CD4-positive, alpha-beta T cell treated with Interleukin-21 for 1 hour (primary cell): ENCODE data around the gene ARHGDIG.
"Not testable (repeated sequence)": the region's sequence is repeated elsewhere in the genome, so short reads cannot be mapped to it uniquely, and the experiment has no call there.

ENCODE experiments used
- DNase-seq: peaks from one replicate; pipeline ENCODE4 v3.0.0-alpha.2; 2020

Gene ARHGDIG

DNA sequence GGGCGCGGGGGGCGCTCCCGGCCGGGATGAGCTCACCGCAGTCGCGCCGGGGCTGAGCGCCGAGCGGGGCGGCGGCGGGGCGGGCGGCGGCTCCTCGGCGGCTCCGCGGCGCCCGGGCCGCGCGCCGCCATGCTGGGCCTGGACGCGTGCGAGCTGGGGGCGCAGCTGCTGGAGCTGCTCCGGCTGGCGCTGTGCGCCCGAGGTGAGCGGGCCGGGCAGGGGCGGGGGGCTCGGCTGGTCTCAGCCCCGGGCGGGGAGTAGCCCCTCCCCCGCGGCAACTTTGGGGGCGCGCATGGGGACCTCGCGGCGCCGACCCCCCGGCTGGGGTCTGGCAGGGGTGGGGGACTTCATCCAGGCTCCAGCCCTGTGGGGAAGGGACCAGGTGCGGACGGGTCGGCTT, at the start of gene ARHGDIG:
TSS of gene ARHGDIG (plus strand) at position 40 of the 400 bp plus-strand sequence. CDS start at position 130, 90 bp downstream.
- no peak for DNase-seq

DNA sequence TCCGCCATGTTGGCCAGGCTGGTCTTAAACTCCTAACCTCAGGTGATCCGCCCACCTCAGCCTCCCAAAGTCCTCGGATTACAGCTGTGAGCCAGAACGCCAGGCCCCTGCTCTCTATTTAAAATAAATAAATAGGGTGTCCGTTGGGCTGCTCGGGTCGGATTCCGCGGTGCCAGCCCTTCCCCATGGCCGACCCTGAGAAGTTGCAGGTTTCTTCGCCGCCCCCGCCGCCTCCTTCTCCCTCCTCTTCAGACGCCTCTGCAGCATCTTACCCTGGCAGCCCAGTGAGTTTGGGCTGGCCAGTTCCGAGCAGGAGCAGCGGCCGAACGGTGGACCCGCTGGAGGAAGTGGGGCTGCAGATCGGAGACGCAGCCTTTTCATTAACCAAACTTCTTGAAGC, 49.4 kb upstream of the ARHGDIG start:
- no peak for DNase-seq

DNA sequence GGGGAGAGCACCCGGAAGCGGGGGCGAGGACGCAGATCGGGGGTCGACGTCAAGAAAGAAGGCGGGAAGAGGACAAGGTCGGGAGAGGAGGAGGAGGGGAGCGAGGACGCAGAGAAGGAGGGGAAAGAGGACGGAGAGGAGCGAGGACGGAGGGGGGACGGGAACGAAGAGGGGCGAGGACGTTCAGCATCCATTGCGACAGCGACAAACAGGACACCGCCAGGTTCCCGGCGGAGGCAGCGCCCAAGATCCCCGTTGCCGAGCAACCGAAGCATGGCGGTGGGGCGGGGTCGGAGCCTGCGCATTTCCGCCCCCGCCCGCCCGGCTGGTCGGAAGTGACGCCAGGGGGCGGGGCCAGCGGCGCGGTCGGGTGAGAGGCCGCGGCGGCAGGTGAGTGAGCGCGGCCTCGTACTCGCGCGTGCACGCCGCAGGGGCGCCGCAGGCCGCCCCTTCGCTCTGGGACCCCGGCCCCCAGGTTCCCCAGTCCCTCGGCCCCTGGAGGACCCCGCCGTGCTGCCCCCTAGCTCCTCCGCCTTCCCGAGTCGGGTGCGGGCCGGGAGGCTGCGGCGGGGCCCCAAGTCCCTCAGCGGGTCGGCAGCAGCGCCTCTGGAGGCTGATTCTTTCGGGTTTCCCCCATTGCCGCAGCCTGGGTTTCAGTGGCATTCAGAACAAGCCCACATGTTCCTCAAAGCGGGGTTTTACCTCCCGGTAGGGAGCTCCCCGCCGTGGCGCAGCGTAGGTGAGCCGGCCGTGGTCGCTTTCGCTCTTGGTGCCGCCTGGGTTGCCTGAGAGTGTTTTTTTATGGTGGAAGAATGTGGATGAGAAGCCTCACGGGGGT, 45.7 kb upstream of the ARHGDIG start, which contains the start of gene FAM234A:
TSS of gene FAM234A (plus strand) at position 354 of the 838 bp plus-strand sequence. CDS start 19,593 bp downstream, outside the sequence.
- peak; percentile 94 for DNase-seq

DNA sequence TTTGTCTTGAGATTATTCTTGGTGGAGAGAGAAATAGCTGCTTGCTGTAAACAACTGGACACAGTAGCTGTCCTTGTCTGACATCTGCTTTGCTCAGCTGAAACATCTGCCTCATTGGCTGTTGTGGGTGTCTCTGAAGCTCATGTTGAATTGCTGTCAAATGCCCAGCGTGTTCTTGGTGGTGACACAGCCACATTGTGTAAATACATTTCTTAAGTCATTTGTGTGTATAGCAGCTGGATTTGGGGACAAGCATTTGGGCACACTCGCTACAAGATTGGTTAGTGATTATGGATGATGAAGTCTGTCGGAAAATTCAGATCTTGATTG, 40.5 kb upstream of the ARHGDIG start:
- DNase-seq, result no peak

DNA sequence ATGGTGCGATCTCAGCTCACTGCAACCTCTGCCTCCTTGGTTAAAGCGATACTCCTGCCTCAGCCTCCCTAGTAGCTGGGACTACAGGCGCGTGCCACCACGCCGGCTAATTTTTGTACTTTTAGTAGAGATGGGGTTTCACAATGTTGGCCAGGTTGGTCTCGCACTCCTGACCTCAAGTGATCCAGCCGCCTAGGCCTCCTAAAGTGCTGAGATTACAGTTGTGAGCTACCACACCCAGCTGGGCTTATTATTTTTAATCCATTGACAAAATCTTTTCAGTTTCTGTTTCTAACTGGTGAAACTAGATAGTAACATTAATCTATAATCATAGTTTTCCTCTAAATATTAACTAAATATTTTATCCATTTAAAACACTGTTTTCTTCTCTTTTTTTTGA, 39.8 kb upstream of the ARHGDIG start:
- no peak for DNase-seq

DNA sequence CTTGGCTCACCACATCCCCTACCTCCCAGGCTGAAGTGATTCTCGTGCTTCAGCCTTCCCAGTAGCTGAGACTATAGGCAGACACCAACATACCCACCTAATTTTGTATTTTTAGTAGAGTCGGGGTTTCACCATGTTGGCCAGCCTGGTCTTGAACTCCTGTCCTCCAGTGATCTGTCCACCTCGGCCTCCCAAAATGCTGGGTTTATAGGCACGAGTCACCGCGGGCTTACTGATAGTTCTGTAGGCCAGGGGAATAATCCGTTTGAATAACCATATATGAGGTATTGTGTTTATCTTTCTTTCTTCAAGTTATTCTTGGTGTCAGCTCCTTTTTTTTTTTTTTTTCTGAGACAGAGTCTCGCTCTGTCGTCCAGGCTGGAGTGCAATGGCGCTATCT, 38.1 kb upstream of the ARHGDIG start:
- no peak for DNase-seq

DNA sequence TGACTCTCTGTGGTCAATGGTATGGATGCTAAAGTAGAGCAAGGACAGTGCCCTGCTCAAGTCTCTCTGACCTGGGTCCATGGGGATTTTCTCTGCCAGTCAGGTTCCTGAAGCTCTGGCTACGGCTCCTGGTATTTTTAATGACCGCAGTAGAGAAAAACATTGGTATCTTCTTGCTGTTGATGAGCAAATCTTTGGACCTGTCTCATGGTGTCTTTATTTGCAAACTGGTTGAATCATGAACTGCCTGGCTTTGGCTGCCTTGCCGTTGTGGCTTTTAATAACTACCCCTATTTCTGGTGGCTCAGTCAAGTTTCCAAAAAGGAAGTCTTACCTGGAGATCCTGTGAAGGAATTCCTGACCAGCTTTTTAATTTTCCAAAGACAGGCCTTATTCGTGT, 37.0 kb upstream of the ARHGDIG start:
- no peak for DNase-seq

DNA sequence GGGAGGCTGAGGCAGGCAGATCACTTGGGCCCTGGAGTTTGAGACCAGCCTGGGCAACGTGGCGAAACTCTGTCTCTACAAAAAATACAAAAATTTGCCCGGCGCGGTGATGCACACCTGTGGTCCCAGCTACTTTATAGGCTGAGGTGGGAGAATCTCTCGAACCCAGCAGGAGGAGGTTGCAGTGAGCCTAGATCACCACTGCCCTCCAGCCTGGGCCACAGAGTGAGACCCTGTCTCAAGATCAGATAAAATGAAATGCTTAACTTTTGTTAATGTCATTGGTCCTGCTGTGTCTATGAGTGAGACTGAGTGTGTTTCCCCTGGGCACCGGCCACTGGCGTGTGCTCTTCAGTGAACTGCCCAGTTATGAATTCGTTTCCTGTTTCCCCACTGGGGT, 35.3 kb upstream of the ARHGDIG start:
- no peak for DNase-seq

DNA sequence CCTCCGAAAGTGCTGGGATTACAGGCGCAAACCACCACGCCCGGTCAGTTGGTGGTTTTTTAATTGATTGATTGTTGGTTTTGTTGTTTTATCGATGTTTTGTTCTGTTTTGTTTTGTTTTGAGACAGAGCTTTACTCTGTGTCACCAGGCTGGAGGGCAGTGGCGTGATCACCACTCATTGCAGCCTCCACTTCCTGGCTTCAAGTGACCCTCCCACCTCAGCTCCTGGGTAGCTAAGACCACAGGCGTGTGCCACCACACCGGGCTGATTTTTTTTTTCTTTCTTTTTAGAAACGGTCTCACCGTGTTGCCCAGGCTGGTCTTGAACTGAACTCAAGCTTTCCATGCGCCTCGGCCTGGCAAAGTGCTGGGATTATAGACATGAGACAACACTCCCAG, 33.4 kb upstream of the ARHGDIG start:
- DNase-seq, result no peak

DNA sequence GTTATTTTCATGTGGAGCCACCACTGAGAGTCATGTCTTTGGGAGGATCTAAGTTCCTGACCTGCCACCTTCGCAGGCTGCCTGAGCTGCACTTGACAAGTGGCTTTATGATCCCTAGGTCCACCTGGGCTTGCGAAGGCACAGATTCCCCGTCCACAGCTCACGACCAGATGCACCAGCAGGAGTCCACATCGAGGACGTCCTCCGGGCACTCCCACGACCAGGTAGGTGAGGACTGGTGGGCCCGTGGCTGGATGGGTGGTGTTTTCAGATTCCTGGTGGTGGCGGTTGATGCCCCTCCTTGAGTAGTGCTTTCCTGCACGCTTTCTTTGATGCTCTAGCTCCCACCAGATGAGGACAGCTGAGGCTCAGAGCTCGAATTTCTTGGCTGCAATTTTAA, 31.0 kb upstream of the ARHGDIG start:
- DNase-seq, result no peak

DNA sequence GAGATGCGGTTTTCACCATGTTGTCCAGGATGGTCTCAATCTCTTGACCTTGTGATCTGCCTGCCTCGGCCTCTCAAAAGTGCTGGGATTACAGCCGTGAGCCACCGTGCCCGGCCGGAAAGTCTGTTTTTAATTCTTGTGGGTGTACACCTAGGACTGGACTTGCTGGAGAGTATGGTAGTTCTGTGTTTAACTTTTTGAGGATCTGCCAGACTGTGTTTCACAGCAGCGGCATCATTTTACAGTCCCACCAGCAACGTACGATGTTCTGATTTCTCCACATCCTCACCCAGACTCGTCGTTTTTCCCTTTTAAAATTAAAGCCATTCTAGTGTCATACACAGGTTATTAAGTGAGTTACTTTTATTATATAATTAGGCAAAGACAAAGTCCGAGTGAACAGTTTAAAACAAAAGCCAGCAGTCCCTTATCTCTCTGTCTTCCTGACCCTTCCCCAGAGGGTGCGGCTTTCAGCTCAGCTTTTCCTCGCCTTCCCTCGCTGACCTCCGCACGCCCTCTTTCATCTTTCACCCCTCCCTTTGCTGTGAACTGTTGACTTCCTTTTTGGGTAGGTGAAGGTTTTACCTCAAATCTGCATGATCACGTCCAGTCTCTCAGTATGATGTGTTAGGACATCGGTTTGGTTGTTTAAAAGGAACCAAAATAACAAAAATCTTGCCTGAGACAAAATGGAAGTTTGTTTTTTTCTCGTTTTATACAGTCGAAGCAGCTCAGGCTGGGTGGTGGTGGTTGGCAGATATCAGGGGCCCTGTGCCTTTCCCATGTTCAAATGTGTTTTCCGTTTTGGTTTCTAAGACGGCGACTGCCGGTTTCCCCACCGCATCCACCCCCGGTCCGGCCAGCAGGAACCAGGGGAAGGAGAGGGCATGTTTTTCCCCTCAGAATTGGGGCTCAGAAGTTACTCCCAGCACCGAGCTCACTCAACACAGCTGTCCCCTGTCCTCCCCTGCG, 27.7 kb upstream of the ARHGDIG start:
- peak; percentile 38 for DNase-seq

DNA sequence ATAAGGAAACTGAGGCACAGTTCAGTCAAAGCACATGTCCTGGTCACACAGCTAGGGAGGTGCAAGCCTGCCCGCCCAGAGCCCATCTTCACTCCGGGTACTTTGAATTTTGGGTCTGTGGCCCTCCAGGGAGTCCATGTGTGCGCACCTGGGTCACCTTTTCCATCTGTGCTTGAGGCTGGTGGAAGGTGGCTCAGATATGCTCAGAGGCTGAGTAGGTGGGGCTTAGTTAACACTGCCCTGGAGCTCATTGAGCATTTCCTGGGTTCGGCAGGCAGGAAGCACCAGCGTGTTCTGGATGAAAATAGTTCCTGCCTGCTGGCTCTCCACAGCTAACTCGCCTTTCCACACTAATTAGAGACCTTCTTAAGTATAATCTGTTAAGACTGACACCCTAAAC, 26.6 kb upstream of the ARHGDIG start:
- no peak for DNase-seq

DNA sequence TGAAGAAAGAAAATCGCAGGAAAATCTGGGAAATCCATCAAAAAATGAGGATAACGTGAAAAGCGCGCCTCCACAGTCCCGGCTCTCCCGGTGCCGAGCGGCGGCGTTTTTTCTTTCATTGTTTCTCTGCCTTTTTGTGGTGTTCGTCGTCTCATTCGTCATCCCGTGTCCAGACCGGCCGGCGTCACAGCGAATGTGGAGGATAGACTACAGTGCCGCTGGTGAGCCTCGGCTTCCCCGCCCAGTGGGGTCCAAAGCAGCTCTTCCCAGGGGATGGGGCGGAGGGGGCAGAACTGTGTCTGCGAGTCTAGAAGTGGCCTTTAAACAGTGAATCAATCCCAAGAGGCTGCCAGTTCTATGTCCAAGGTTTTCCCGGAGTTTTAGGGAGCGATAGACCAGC, 25.9 kb upstream of the ARHGDIG start:
- no peak for DNase-seq

DNA sequence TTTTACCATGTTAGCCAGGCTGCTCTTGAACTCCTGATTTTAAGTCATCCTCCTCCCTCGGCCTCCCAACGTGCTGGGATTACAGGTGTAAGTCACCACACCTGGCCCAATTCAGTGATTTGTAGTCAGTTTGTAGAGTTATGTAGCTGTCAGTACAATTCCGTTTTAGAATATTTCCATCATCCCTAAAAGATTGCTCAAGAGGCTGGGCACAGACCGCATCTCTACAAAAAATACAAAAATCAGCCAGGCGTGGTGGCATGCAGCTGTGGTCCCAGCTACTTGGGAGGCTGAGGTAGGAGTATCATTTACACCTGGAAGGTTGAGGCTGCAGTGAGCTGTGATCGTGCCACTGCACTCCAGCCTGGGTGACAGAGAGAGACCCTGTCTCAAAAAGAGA, 25.2 kb upstream of the ARHGDIG start:
- no peak for DNase-seq

DNA sequence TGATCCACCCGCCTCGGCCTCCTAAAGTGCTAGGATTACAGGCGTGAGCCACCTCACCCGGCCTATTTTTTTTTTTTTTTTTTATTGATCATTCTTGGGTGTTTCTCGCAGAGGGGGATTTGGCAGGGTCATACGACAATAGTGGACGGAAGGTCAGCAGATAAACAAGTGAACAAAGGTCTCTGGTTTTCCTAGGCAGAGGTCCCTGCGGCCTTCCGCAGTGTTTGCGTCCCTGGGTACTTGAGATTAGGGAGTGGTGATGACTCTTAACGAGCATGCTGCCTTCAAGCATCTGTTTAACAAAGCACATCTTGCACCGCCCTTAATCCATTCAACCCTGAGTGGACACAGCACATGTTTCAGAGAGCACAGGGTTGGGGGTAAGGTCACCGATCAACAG, 22.3 kb upstream of the ARHGDIG start:
- not testable (repeated sequence) for DNase-seq

DNA sequence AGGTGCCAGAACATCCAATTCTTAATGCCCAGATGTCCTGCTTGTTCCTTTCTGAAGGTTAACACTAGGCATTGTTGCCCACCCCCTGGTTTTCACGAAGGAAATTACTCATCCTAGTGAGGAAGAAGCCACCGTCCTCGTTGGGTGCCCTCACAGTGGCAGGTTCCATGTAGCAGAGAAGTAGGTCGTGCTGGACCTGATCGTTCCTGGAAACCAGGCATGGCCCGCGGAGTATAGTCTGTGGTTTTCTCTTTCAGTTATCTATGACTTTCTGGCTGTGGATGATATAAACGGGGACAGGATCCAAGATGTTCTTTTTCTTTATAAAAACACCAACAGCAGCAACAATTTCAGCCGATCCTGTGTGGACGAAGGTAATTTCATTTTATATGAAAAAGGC, 21.2 kb upstream of the ARHGDIG start:
- DNase-seq, result no peak

DNA sequence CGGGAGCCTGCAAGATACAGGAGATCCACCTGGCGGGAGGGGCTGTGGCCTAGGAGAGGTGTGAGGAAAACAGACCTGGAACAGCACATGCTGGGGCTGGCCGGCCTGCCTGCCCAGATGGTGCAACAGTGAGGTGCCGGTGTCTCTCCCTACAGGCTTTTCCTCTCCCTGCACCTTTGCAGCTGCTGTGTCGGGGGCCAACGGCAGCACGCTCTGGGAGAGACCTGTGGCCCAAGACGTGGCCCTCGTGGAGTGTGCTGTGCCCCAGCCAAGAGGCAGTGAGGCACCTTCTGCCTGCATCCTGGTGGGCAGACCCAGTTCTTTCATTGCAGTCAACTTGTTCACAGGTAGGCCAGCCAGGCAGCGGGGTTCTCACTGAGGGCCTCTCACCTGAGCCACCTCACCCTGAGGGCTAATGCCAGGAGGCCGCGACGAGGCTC, 20.6 kb upstream of the ARHGDIG start:
- DNase-seq, result no peak

DNA sequence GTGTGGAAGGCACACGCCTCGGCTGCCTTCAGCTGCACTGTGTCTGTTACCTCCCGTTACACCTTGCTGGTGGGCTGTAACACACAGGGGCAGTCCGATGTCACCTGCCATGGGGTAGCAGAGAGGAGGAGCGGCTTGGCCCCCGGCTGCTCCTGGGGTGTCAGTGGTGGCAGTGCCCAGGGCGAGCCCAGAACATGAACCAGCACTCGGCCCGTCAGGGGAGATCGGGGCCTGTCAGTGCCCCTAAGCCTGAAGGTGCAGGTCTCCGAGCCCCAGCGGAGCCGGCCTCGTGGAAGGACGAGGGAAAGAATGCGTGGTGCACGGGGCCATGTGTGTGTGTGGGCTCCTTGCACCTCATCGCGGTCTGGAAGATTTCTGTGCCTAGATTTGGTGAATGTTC, 20.1 kb upstream of the ARHGDIG start:
- no peak for DNase-seq

DNA sequence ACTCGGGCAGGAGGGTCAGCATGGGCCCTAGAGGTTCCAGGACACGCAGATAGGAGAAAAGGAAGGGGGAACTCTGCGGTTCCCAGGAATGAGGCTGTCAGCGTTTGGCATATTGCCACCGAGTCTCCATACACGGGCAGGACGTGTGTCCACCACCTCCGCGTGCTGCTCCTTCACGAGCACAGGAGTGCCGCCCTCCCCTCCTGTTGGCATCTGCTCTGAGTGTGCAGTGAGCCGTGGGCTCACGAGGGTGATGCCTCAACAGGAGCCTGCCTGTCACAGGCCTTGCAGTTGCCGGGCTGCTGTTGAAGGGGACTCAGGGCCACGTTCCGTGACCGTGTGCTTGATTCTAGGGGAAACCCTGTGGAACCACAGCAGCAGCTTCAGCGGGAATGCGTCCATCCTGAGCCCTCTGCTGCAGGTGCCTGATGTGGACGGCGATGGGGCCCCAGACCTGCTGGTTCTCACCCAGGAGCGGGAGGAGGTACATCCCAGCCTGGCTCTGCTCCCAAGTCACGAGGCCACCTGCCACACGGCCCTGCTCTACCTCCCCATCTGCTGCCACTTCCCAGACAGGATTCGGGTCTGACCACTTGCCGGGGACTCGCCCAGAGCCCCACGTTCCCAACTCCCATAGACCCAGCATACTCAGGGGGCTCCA, 19.2 kb upstream of the ARHGDIG start:
- DNase-seq, result no peak

DNA sequence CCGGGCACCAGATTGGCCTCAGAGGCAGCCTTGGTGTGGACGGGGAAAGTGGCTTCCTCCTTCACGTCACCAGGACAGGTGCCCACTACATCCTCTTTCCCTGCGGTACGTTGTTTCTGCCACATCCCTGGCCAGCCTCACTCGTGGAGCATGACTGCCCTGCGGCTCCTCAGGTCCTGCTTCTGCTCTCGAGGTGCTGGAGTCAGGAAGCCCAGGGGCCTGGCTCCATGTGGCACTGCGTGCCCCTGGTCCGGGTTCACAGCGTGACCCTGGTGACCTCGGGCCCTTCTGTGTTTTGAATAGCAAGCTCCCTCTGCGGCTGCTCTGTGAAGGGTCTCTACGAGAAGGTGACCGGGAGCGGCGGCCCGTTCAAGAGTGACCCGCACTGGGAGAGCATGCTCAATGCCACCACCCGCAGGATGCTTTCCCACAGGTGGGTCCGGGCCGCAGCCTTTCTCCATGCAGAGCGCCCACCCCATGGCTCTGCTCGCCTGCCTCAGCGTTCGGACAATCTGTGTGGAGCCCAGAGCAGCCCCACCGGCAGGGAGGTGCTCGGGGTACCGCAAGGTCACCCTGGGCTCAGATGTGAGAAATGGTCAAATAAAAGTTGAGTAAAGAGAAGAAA, 18.2 kb upstream of the ARHGDIG start:
- DNase-seq, result no peak

DNA sequence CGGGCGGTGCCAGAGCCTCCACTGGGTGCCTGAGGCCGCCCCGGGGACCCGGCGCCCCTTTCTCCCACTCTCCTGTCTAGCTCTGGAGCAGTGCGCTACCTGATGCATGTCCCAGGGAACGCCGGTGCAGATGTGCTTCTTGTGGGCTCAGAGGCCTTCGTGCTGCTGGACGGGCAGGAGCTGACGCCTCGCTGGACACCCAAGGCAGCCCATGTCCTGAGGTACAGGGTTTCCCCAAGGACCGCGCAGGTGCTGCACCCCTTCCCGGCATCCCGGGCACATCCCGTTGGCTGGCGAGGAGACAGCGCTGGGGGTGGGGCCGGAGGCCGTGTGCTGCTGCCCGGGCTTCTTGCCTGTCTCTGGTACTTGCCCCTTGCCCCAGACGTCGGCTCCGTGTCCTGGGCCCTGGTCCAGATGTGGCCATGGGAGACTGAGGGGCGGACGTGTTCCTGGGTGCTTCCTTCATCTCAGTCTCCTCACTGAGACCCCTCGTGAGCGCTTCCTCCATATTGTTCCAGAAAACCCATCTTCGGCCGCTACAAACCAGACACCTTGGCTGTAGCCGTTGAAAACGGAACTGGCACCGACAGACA, 17.1 kb upstream of the ARHGDIG start:
- no peak for DNase-seq

DNA sequence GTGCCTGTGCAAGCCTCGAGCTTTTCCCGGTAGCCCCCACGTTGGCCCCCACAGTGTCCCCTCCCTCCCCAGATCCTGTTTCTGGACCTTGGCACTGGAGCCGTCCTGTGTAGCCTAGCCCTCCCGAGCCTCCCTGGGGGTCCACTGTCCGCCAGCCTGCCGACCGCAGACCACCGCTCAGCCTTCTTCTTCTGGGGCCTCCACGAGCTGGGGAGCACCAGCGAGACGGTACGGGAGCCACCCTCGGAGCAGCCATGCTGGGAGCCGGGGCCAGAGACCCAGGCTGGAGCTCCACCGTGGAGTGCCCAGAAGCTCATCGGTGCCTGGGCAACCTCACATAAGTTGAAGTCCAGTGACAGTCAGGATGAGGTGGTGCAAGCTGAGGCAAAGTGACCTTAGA, 16.4 kb upstream of the ARHGDIG start:
- no peak for DNase-seq
